HEK293T (cell line): ENCODE results near the gene MAPK13.

Source experiments
- ARNT ChIP-seq: fragments of 450-650 bp; IDR thresholded peaks from 2 replicates; pipeline ENCODE4 v1.6.1; 2017; ENCODE audit warnings: mild to moderate bottlenecking
- BHLHE40 ChIP-seq: fragments of 450-650 bp; IDR thresholded peaks from 2 replicates; pipeline ENCODE4 v1.6.1; 2016; ENCODE audit warnings: mild to moderate bottlenecking, moderate library complexity, borderline replicate concordance
- CTBP1 ChIP-seq: fragments of 450-650 bp; IDR thresholded peaks from 2 replicates; pipeline ENCODE4 v1.6.1; 2016; ENCODE audit warnings: borderline replicate concordance
- ELF4 ChIP-seq: fragments of 450-650 bp; IDR thresholded peaks from 2 replicates; pipeline ENCODE4 v1.6.1; 2017; ENCODE audit warnings: antibody characterized with exemption
- FOXA1 ChIP-seq: fragments of 450-650 bp; IDR thresholded peaks from 2 replicates; pipeline ENCODE4 v1.6.1; 2016; ENCODE audit warnings: mild to moderate bottlenecking
- FOXM1 ChIP-seq: fragments of 450-650 bp; IDR thresholded peaks from 2 replicates; pipeline ENCODE4 v1.6.1; 2017; ENCODE audit warnings: mild to moderate bottlenecking, borderline replicate concordance
- HDGF ChIP-seq: fragments of 450-650 bp; IDR thresholded peaks from 2 replicates; pipeline ENCODE4 v1.6.1; 2017; ENCODE audit warnings: antibody characterized with exemption, borderline replicate concordance
- L3MBTL2 ChIP-seq: fragments of 450-650 bp; conservative IDR thresholded peaks from 2 replicates; pipeline ENCODE4 v1.6.1; 2016; ENCODE audit warnings: mild to moderate bottlenecking
- PKNOX1 ChIP-seq: fragments of 450-650 bp; IDR thresholded peaks from 2 replicates; pipeline ENCODE4 v1.6.1; 2016
- SP1 ChIP-seq: fragments of 450-650 bp; IDR thresholded peaks from 2 replicates; pipeline ENCODE4 v1.6.1; 2017
- SUZ12 ChIP-seq: fragments of 450-650 bp; IDR thresholded peaks from 2 replicates; pipeline ENCODE4 v1.6.1; 2016; ENCODE audit warnings: mild to moderate bottlenecking
- TARDBP ChIP-seq: fragments of 450-650 bp; IDR thresholded peaks from 2 replicates; pipeline ENCODE4 v1.6.1; 2016
- ZNF384 ChIP-seq: fragments of 450-650 bp; IDR thresholded peaks from 2 replicates; pipeline ENCODE4 v1.6.1; 2016

GRCh38 chr6:36180126-36180525, 49.8 kb downstream of the MAPK13 start:
- no peak for TF ChIP-seq ZNF384
- no peak for TF ChIP-seq TARDBP
- TF ChIP-seq L3MBTL2 = no peak
- no peak for TF ChIP-seq FOXA1
- TF ChIP-seq BHLHE40 = no peak
- TF ChIP-seq CTBP1 = no peak
- no peak for TF ChIP-seq ELF4
- TF ChIP-seq SUZ12 = no peak
- no peak for TF ChIP-seq ARNT
- no peak for TF ChIP-seq HDGF
- TF ChIP-seq FOXM1 = no peak
- TF ChIP-seq SP1 = no peak
- TF ChIP-seq PKNOX1 = no peak
